Peyer's patch (tissue), 4 donors: ENCODE data around the gene GLDN. TPM values are rescaled to one million over a fixed set of nuclear protein-coding genes. Genes with fewer than 3 reads are reported as not detected.

ENCODE experiments used
- DNase-seq, 3 donors: peaks; one replicate each; pipeline ENCODE4 v3.0.0-alpha.2; 2017 to 2019
- H3K27ac ChIP-seq, 4 donors: fragments of 200-600 bp; sonication (generic); one replicate each; pipeline ENCODE4 v1.5.1; 2016 to 2019
- H3K27me3 ChIP-seq, 2 donors: fragments of 200-600 bp; sonication (generic); one replicate each; pipeline ENCODE4 v1.5.1; 2019
- H3K36me3 ChIP-seq, 3 donors: fragments of 200-600 bp; sonication (generic); one replicate each; pipeline ENCODE4 v1.5.1; 2016 to 2019
- H3K4me1 ChIP-seq, 4 donors: fragments of 200-600 bp; sonication (generic); one replicate each; pipeline ENCODE4 v1.5.1; 2016 to 2019
- H3K4me3 ChIP-seq, 4 donors: fragments of 200-600 bp; sonication (generic); 1 replicate in 3 of 4; 2 replicates in 1 of 4; pipeline ENCODE4 v1.5.1; 2016 to 2019; ENCODE audit warnings: mild to moderate bottlenecking in 1 of 4
- H3K9me3 ChIP-seq, 4 donors: fragments of 200-600 bp; sonication (generic); one replicate each; pipeline ENCODE4 v1.5.1; 2016 to 2019; ENCODE audit warnings: mild to moderate bottlenecking in 1 of 4
- CTCF ChIP-seq, 6 experiments: fragments of 450-650 bp in 4 of 6; fragments of 200-600 bp in 2 of 6; sonication (generic) in 1 of 6; IDR thresholded peaks; one replicate each; pipeline ENCODE4 v1.5.1; 2017 to 2019; ENCODE audit warnings: antibody characterized with exemption in 6 of 6, mild to moderate bottlenecking in 3 of 6, moderate library complexity in 1 of 6
- POLR2A ChIP-seq, 2 donors: fragments of 450-650 bp; IDR thresholded peaks; one replicate each; pipeline ENCODE4 v1.5.1; 2017; ENCODE audit warnings: antibody characterized with exemption in 2 of 2, mild to moderate bottlenecking in 2 of 2, moderate library complexity in 2 of 2
- total RNA-seq, 4 donors: library from RNA; depleted of rRNA; stranded (reverse); fragments of >200 nt; gene quantifications; one replicate each; pipeline ENCODE4 v1.1.0, GENCODE V29; 2016

GLDN gene
- total RNA-seq: under 1 TPM in 2 of 4 donors, not detected in 2; 0.13 to 0.18 TPM

- DNase-seq: no peak
- H3K27me3 ChIP-seq: no peaks in the 10 kb centered on the region
- H3K36me3 ChIP-seq: no peaks in the 10 kb centered on the region
- H3K27ac ChIP-seq: no peak within 1 kb of the TSS
- H3K9me3 ChIP-seq: no peaks in the 10 kb centered on the region
- H3K4me1 ChIP-seq: peaks cover 0 to 9% (median 0%) of the 10 kb centered on the region in 4 donors
- peak within 1 kb of the TSS; percentile 14 to 45 (median 24) for H3K4me3 ChIP-seq
- TF ChIP-seq CTCF (IDR thresholded peaks at IDR 0.05) (no peak), POLR2A (IDR thresholded peaks at IDR 0.05) (no peak)
Observed at GRCh38 chr15:51341366-51342226, at the start of gene GLDN. Gene GLDN (plus strand): TSS chr15:51341655. CDS start chr15:51341685, 30 bp downstream.

GRCh38 chr15:51298620-51299019 is 42.8 kb upstream of the GLDN start:
- no peaks in the 10 kb centered on the region for H3K9me3 ChIP-seq
- no peaks in the 10 kb centered on the region for H3K4me1 ChIP-seq
- H3K36me3 ChIP-seq: no peaks in the 10 kb centered on the region
- no peaks in the 10 kb centered on the region for H3K27me3 ChIP-seq
- peak overlapping the region in 2 of 4 donors; percentile 10 to 37 for H3K27ac ChIP-seq
- TF ChIP-seq POLR2A (IDR thresholded peaks at IDR 0.05) (no peak), CTCF (IDR thresholded peaks at IDR 0.05) (no peak)
- no peak overlapping the region for H3K4me3 ChIP-seq
- DNase-seq: no peak

GRCh38 chr15:51299187-51300015 is 42.1 kb upstream of the GLDN start:
- Histone ChIP-seq H3K27me3 (no peaks in the 10 kb centered on the region), H3K4me3 (no peak overlapping the region), H3K4me1 (no peaks in the 10 kb centered on the region), H3K27ac (peak overlapping the region in 1 of 4 donors; percentile 37), H3K36me3 (no peaks in the 10 kb centered on the region), H3K9me3 (no peaks in the 10 kb centered on the region)
- TF ChIP-seq CTCF (IDR thresholded peaks at IDR 0.05) (no peak), POLR2A (IDR thresholded peaks at IDR 0.05) (no peak)
- DNase-seq: no peak

- H3K4me3 ChIP-seq: no peak overlapping the region
- DNase-seq: no peak
Observed at GRCh38 chr15:51302480-51302879, 39.0 kb upstream of the GLDN start.

More at GRCh38 chr15:51302480-51302879, 39.0 kb upstream of the GLDN start:
- H3K9me3 ChIP-seq: no peaks in the 10 kb centered on the region
- H3K4me1 ChIP-seq: no peaks in the 10 kb centered on the region
- no peaks in the 10 kb centered on the region for H3K27me3 ChIP-seq
- TF ChIP-seq POLR2A (IDR thresholded peaks at IDR 0.05) (no peak), CTCF (IDR thresholded peaks at IDR 0.05) (no peak)
- no peaks in the 10 kb centered on the region for H3K36me3 ChIP-seq
- H3K27ac ChIP-seq: no peak overlapping the region
